ENCODE measurements around the gene TDP1.

- TF ChIP-seq, protein P1, sequence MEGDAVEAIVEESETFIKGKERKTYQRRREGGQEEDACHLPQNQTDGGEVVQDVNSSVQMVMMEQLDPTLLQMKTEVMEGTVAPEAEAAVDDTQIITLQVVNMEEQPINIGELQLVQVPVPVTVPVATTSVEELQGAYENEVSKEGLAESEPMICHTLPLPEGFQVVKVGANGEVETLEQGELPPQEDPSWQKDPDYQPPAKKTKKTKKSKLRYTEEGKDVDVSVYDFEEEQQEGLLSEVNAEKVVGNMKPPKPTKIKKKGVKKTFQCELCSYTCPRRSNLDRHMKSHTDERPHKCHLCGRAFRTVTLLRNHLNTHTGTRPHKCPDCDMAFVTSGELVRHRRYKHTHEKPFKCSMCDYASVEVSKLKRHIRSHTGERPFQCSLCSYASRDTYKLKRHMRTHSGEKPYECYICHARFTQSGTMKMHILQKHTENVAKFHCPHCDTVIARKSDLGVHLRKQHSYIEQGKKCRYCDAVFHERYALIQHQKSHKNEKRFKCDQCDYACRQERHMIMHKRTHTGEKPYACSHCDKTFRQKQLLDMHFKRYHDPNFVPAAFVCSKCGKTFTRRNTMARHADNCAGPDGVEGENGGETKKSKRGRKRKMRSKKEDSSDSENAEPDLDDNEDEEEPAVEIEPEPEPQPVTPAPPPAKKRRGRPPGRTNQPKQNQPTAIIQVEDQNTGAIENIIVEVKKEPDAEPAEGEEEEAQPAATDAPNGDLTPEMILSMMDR (IDR thresholded peaks at IDR 0.05; ENCODE audit: low read depth, low read length, missing input control): no peak
- TF ChIP-seq TAF1 (conservative IDR thresholded peaks at IDR 0.05) (no peak), JUND (IDR thresholded peaks at IDR 0.05) (no peak), REST (IDR thresholded peaks at IDR 0.05) (no peak), RXRA (IDR thresholded peaks at IDR 0.05) (no peak), YY1 (IDR thresholded peaks at IDR 0.05) (no peak), ATF3 (IDR thresholded peaks at IDR 0.05) (no peak), SP1 (IDR thresholded peaks at IDR 0.05) (no peak), GABPA (IDR thresholded peaks at IDR 0.05 in 1 of 2, conservative IDR thresholded peaks at IDR 0.05 in 1 of 2) (no peak), NR2F2 (IDR thresholded peaks at IDR 0.05) (no peak), FOXA1 (IDR thresholded peaks at IDR 0.05) (no peak), EGR1 (IDR thresholded peaks at IDR 0.05; ENCODE audit: low read depth in 2 of 2) (no peak)
- TF ChIP-seq, protein P2, sequence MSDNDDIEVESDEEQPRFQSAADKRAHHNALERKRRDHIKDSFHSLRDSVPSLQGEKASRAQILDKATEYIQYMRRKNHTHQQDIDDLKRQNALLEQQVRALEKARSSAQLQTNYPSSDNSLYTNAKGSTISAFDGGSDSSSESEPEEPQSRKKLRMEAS (IDR thresholded peaks at IDR 0.05): no peak
- TF ChIP-seq, protein P3, sequence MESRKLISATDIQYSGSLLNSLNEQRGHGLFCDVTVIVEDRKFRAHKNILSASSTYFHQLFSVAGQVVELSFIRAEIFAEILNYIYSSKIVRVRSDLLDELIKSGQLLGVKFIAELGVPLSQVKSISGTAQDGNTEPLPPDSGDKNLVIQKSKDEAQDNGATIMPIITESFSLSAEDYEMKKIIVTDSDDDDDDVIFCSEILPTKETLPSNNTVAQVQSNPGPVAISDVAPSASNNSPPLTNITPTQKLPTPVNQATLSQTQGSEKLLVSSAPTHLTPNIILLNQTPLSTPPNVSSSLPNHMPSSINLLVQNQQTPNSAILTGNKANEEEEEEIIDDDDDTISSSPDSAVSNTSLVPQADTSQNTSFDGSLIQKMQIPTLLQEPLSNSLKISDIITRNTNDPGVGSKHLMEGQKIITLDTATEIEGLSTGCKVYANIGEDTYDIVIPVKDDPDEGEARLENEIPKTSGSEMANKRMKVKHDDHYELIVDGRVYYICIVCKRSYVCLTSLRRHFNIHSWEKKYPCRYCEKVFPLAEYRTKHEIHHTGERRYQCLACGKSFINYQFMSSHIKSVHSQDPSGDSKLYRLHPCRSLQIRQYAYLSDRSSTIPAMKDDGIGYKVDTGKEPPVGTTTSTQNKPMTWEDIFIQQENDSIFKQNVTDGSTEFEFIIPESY (IDR thresholded peaks at IDR 0.05): no peak
Observed at GRCh38 chr14:89986462-89987160, 30.9 kb downstream of the TDP1 start.
